Measurements from ENCODE around the gene IQGAP2.

DNA sequence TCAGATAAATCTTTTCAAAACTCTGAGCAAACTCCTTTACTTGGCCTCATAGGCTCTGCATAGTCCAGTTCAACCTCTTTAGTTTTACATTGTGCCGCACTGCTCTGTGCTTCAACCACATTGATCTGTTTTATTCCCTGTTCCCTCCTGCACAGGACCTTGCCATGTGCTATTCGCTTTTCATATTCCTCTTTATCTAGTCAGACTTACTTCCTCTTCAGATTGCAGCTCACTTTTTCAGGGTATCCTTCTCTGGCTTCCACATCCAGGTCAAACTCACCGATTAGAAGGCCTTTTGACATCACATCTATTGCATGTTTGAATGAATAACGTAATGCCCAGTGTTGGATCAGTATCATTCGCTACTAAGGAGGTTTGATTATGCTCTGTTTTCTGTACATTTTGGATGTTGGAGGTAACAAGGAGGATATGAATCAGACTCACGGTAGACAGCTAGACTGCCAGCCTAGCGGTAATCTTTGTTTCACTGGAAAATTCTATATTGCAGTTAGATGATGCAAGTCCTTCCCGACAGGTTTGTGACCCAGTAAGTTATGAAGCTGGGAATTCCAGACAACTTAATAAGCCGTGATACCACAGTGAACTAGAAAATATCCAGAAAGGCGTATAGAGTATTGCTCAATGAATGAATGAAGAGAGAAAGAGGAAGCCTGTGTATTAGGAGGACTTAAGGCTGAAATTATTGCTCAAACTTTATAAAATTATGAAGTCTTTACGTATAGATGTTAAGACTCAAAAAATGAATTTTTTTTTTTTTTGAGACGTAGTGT is 65.7 kb downstream of the IQGAP2 start:
- TF ChIP-seq EZH2 (IDR thresholded peaks at IDR 0.05; ENCODE audit: low read length, unreplicated experiment) = no peak
- TF ChIP-seq, protein P1, sequence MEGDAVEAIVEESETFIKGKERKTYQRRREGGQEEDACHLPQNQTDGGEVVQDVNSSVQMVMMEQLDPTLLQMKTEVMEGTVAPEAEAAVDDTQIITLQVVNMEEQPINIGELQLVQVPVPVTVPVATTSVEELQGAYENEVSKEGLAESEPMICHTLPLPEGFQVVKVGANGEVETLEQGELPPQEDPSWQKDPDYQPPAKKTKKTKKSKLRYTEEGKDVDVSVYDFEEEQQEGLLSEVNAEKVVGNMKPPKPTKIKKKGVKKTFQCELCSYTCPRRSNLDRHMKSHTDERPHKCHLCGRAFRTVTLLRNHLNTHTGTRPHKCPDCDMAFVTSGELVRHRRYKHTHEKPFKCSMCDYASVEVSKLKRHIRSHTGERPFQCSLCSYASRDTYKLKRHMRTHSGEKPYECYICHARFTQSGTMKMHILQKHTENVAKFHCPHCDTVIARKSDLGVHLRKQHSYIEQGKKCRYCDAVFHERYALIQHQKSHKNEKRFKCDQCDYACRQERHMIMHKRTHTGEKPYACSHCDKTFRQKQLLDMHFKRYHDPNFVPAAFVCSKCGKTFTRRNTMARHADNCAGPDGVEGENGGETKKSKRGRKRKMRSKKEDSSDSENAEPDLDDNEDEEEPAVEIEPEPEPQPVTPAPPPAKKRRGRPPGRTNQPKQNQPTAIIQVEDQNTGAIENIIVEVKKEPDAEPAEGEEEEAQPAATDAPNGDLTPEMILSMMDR (conservative IDR thresholded peaks at IDR 0.05; ENCODE audit: low read depth, low read length) = no peak
- no peak for TF ChIP-seq EZH2phosphoT487 (IDR thresholded peaks at IDR 0.05; ENCODE audit: borderline replicate concordance, low read length)

Data from PC-3 (cell line).